Neural crest cell (in vitro differentiated cells): Measurements from ENCODE around the gene RAB3IL1. TPM values are rescaled to one million over a fixed set of nuclear protein-coding genes. Genes with fewer than 3 reads are reported as not detected.

Source experiments
- DNase-seq: peaks from one replicate; pipeline ENCODE4 v3.0.0; 2021; ENCODE audit warnings: low read depth, mixed read lengths, low spot score
- H3K27ac Mint-ChIP-seq: one replicate; pipeline ENCODE4 v1.8.0; 2021; ENCODE audit warnings: mild to moderate bottlenecking, mixed read lengths; ENCODE audit not compliant: unreplicated experiment
- H3K27me3 Mint-ChIP-seq: 2 replicates; pipeline ENCODE4 v1.8.0; 2021; ENCODE audit warnings: low read depth, mild to moderate bottlenecking, mixed read lengths
- H3K36me3 Mint-ChIP-seq: 2 replicates; pipeline ENCODE4 v1.8.0; 2021; ENCODE audit warnings: low read depth, mild to moderate bottlenecking, mixed read lengths
- H3K4me1 Mint-ChIP-seq: 2 replicates; pipeline ENCODE4 v1.8.0; 2021; ENCODE audit warnings: mixed read lengths
- H3K4me3 Mint-ChIP-seq: one replicate; pipeline ENCODE4 v1.8.0; 2021; ENCODE audit warnings: mild to moderate bottlenecking, mixed read lengths
- H3K9me3 Mint-ChIP-seq: 2 replicates; pipeline ENCODE4 v1.8.0; 2021; ENCODE audit warnings: mixed read lengths
- total RNA-seq: library from RNA; stranded (reverse); gene quantifications from 2 replicates; pipeline ENCODE4 v1.2.1, GENCODE V29; 2021
- TF ChIP-seq, protein P1 (sequence below): fragments of 200-600 bp; sonication (generic); conservative IDR thresholded peaks from 2 replicates; pipeline ENCODE4 v1.5.0; 2021; ENCODE audit warnings: antibody characterized with exemption, mild to moderate bottlenecking

Gene RAB3IL1
- total RNA-seq, 1 donor from 2014 or later = 3.4 TPM

GRCh38 chr11:61862714-61863547 is 54.4 kb downstream of the RAB3IL1 start:
- DNase-seq = no peak
- peaks cover 5% of the 10 kb centered on the region for H3K4me1 Mint-ChIP-seq
- H3K36me3 Mint-ChIP-seq = peaks cover 29% of the 10 kb centered on the region
- no peak overlapping the region for H3K4me3 Mint-ChIP-seq
- TF ChIP-seq, protein P1, sequence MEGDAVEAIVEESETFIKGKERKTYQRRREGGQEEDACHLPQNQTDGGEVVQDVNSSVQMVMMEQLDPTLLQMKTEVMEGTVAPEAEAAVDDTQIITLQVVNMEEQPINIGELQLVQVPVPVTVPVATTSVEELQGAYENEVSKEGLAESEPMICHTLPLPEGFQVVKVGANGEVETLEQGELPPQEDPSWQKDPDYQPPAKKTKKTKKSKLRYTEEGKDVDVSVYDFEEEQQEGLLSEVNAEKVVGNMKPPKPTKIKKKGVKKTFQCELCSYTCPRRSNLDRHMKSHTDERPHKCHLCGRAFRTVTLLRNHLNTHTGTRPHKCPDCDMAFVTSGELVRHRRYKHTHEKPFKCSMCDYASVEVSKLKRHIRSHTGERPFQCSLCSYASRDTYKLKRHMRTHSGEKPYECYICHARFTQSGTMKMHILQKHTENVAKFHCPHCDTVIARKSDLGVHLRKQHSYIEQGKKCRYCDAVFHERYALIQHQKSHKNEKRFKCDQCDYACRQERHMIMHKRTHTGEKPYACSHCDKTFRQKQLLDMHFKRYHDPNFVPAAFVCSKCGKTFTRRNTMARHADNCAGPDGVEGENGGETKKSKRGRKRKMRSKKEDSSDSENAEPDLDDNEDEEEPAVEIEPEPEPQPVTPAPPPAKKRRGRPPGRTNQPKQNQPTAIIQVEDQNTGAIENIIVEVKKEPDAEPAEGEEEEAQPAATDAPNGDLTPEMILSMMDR = no peak
- no peaks in the 10 kb centered on the region for H3K9me3 Mint-ChIP-seq
- H3K27me3 Mint-ChIP-seq = peaks cover 6% of the 10 kb centered on the region
- no peak overlapping the region for H3K27ac Mint-ChIP-seq

GRCh38 chr11:61861634-61862033 is 55.7 kb downstream of the RAB3IL1 start:
- Mint-ChIP-seq H3K27ac (peak overlapping the region; percentile 78), H3K9me3 (no peaks in the 10 kb centered on the region), H3K4me1 (peaks cover 5% of the 10 kb centered on the region), H3K36me3 (peaks cover 29% of the 10 kb centered on the region), H3K4me3 (no peak overlapping the region), H3K27me3 (peaks cover 4% of the 10 kb centered on the region)
- TF ChIP-seq, protein P1 = no peak
- DNase-seq = no peak

DNA sequence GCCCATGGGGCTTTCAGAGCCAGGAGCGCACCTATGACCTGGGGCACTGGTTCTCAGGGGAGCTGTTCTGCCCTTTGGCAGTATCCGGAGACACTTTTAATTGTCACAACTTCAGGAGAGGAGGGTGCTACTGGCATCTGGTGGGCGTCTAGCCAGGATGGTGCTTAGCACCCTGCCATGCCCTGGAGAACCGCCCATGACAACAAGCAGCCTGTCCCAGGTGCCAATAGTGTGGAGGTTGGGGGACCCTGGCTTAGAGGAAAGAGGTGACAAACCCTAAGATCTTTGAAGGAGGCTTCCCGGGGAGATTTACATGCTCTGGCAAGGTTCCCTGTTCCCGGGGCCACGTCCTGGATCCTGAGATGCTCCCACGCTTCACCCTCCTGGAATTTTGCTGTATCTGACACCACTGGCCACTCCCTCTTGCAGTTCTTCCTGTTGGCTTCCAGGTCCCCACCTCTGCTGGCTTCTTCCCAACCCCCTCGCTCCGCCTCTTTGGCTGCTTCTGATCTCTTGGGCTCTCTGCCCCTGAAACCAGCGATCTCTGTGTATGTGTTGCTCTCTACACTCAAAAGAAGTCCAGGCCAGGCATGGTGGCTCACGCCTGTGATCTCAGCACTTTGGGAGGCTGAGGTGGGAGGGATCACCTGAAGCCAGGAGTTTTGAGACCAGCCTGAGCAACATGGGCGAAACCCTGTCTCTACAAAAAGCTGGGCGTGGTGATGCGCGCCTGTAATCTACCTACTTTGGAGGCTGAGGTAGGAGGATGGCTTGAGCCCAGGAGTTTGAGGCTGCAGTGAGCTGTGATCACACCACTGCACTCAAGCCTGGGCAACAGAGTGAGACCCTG is 57.1 kb downstream of the RAB3IL1 start:
- Mint-ChIP-seq H3K27me3 (no peaks in the 10 kb centered on the region), H3K9me3 (no peaks in the 10 kb centered on the region), H3K4me3 (no peak overlapping the region), H3K36me3 (peaks cover 29% of the 10 kb centered on the region), H3K27ac (no peak overlapping the region), H3K4me1 (peaks cover 3% of the 10 kb centered on the region)
- no peak for DNase-seq
- TF ChIP-seq, protein P1 = no peak

GRCh38 chr11:61855939-61856680 is 61.3 kb downstream of the RAB3IL1 start:
- peak overlapping the region; percentile 16 for H3K4me3 Mint-ChIP-seq
- H3K36me3 Mint-ChIP-seq = peaks cover 34% of the 10 kb centered on the region
- H3K27ac Mint-ChIP-seq = no peak overlapping the region

More at GRCh38 chr11:61855939-61856680, 61.3 kb downstream of the RAB3IL1 start:
- DNase-seq = no peak
- no peaks in the 10 kb centered on the region for H3K27me3 Mint-ChIP-seq
- peaks cover 26% of the 10 kb centered on the region for H3K4me1 Mint-ChIP-seq
- H3K9me3 Mint-ChIP-seq = no peaks in the 10 kb centered on the region
- TF ChIP-seq, protein P1 = no peak
